HG02852 (cell line): ENCODE results near the gene AGAP1.

Experiments
- ATAC-seq: cut with Tn5 transposase; IDR thresholded peaks from one replicate; pipeline ENCODE4 v1.9.1; 2021; ENCODE audit warnings: mild to moderate bottlenecking, moderate library complexity; ENCODE audit not compliant: unreplicated experiment

The AGAP1 gene

GRCh38 chr2:235564884-235565530 lies 71.2 kb downstream of the AGAP1 start:
- ATAC-seq, result no peak

GRCh38 chr2:235566415-235566814 lies 72.6 kb downstream of the AGAP1 start:
- ATAC-seq, result no peak

- ATAC-seq, result no peak
Measured at GRCh38 chr2:235566931-235567495, 73.2 kb downstream of the AGAP1 start.

- no peak for ATAC-seq
Measured at GRCh38 chr2:235567842-235568241, 74.0 kb downstream of the AGAP1 start.

- ATAC-seq, result no peak
Measured at GRCh38 chr2:235568431-235568830, 74.6 kb downstream of the AGAP1 start.

GRCh38 chr2:235569837-235570236 lies 76.0 kb downstream of the AGAP1 start:
- ATAC-seq, result no peak

- no peak for ATAC-seq
Measured at GRCh38 chr2:235570256-235570655, 76.4 kb downstream of the AGAP1 start.

GRCh38 chr2:235570966-235571692 lies 77.3 kb downstream of the AGAP1 start:
- no peak for ATAC-seq

- no peak for ATAC-seq
Measured at GRCh38 chr2:235572592-235572991, 78.7 kb downstream of the AGAP1 start.

- no peak for ATAC-seq
Measured at GRCh38 chr2:235573331-235574221, 79.7 kb downstream of the AGAP1 start.

- no peak for ATAC-seq
Measured at GRCh38 chr2:235575431-235575830, 81.6 kb downstream of the AGAP1 start.

GRCh38 chr2:235575904-235576303 lies 82.1 kb downstream of the AGAP1 start:
- no peak for ATAC-seq

GRCh38 chr2:235576337-235576910 lies 82.6 kb downstream of the AGAP1 start:
- no peak for ATAC-seq

GRCh38 chr2:235577404-235578330 lies 83.8 kb downstream of the AGAP1 start:
- no peak for ATAC-seq

GRCh38 chr2:235579128-235579527 lies 85.3 kb downstream of the AGAP1 start:
- no peak for ATAC-seq

- ATAC-seq, result no peak
Measured at GRCh38 chr2:235580426-235581157, 86.7 kb downstream of the AGAP1 start.

GRCh38 chr2:235582081-235582686 lies 88.3 kb downstream of the AGAP1 start:
- ATAC-seq, result no peak

- ATAC-seq, result no peak
Measured at GRCh38 chr2:235582729-235583128, 88.9 kb downstream of the AGAP1 start.

- no peak for ATAC-seq
Measured at GRCh38 chr2:235583144-235583543, 89.3 kb downstream of the AGAP1 start.
